SW480 (cell line): ENCODE measurements around the gene DCTN4.

ENCODE experiments used
- DNase-seq: peaks from one replicate; pipeline ENCODE4 v3.0.0-alpha.2; 2016; ENCODE audit warnings: low spot score

Gene DCTN4

DNA sequence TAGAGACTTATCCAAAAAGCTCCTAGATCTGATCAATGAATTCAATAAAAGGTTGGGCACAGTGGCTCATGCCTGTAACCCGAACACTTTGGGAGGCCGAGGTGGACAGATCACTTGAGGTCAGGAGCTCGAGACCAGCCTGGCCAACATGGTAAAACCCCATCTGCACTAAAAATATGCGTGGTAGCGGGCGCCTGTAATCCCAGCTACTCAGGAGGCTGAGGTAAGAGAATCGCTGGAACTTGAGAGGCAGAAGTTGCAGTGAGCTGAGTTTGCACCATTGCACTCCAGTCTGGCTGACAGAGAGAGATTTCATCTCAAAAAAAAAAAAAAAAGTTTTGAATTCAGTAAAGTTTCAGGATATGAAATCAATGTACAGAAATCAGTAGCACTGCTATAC lies 20.0 kb downstream of the DCTN4 start:
- no peak for DNase-seq

DNA sequence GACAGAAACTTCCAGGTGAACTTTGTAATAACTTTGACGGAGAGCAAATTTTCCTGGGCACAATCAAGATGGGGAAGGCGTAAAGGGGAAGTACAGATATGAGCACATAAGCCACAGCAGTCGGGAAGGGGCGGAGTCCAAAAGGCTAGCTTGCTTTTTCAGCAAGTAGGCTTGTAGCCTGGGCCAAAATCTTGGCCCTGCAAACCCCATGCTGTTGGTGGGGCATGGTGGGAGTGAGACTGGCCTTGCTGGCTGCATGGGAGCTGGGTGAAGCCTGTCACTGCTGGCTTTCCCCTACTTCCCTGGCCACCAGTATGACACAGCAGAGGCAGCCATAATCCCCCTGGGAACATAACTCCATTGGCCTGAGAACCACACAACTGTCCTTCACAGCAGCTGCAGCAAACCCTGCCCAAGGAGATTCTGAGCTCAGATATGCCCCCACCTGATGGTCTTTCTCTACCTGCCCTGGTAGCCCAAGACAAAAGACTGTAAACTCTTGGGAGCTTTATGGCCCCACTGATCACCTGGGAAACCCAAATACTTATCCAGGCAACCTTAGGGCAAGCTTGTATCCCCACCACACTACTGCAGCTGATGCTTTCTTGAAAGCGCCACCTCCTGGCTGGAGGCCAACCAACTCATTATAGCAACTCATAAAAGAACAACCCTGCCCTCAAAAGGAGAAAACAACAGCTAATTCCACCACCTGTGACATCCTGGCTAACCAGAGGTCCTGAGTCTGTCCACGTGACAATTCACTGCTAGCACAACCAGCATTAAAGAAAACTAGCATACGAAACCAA lies 24.0 kb downstream of the DCTN4 start:
- DNase-seq = no peak

DNA sequence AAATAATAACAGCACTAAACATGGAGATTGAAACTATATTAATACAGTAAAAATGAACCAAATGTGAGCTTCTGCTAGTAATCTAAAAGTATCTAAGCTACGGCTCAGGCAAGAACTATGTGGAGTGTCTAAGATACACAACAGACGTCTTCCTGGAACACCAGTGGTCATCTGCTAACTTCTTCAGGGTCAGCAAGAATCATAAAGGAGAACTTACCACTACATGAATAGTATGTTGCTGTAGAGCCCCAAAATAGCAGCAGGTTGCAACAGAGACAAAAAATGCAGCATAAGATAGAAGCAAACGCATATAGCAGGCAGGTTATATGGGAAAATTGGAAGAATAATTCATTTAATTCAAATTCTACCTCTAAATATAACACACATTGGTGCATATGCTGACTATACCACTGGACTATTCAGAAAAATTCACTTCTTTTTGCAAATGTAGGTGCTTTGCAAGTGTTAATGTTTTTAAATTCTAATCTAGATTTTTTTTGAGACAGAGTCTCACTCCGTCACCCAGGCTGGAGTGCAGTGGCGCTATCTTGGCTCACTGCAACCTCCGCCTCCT lies 27.1 kb downstream of the DCTN4 start:
- DNase-seq = no peak

DNA sequence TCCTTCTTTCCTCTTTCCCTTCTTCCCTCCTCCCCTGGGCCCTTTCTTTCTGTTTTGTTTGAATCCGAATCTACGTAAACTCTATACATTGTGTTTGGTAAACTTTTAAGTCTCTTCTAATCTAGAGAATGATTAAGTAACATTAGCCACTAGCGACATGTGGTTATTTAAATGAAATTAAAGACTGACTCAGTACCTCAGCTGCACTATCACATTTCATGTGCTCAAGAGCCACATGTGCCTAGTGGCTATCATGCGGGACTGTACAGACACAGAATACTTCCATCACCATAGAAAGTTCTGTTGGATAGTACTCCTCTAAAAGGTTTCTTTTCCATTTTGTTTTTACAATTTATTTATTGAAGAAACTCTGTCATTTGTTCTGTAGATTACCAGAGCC lies 29.0 kb downstream of the DCTN4 start:
- DNase-seq = no peak

DNA sequence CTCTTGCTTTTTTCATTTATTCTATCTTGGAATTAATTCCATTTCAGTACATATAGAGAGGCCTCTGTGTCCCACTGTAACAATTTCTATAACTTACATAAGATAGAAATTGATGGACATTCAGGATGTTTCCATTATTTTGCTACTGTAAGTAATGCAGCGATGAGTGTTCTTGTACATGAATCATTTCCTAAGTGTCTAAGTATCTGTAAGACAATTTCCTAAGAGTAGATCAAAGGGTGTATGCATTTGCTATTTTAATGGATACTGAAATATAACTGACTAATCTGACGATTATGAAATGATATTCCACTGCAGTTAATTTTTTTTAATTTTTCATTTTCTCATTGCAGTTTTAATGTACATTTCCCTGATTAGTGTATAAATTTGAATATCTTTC lies 35.0 kb downstream of the DCTN4 start:
- no peak for DNase-seq

GRCh38 chr5:150710165-150710564 lies 48.7 kb downstream of the DCTN4 start:
- DNase-seq = peak; percentile 35

- no peak for DNase-seq
Observed at GRCh38 chr5:150706776-150707390, 51.9 kb downstream of the DCTN4 start.

- DNase-seq = no peak
Observed at GRCh38 chr5:150703762-150704161, 55.1 kb downstream of the DCTN4 start.

DNA sequence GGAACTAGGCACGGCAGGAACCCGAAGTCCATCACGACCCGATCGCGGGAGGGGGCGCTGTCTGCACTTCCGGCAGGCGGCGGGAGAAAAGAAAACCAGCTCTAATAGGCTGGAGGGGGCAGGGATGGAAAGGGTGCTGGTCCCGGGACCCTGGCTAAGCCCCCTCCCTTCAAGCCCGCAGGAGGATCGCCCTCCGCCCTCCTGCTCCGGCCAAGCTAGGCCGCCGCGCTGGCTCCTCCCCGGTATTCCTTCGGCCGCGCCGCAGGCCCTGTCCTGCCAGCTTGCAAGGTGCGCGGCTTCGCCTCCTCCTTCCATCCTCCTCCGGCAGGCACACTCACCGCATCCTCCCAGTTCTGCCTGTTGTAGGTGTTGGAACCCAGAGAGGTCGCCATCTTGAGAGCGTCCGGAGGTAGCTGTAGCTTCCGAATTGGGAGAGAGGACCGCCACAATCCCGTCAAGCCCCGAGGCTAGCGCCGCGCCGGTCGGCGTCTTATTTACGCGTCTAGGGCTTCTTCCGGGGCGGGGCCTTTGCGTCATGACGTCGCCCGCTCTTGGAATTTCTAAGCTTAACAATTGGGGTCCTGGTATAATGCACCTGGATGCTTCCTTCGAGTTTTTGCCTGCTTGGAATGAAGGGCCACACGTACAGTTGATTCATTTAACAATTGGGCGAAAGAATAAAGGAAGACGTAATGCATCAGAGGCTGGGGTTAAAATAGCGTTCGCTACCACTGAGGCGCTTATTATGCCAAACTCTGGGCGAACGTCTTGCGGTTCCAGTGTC lies 58.0 kb downstream of the DCTN4 start, which contains the start of gene RBM22:
Gene RBM22 (minus strand): TSS at position 469 of the 784 bp plus-strand sequence. CDS start 77 bp downstream, at position 392.
- DNase-seq = peak; percentile 93

- DNase-seq = peak; percentile 15
Observed at GRCh38 chr5:150700246-150700593, 58.6 kb downstream of the DCTN4 start.

DNA sequence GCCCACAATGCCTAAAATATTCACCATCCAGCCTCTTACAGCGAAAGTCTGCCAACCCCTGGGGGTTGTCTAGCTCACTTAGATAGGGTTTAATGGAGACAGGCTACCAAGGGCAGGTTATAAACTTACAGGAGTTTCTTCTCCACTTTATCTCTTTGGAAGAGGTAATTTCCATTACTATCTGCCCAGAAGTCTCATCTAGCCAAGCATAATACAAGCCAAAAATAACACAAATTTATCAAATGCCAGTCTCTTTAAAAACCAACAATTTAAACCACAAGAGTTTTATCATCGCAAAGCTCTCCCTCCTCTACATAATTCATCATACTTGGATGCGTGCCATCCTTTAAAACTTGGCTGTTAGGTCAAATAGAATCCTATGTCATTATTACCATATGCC lies 64.2 kb downstream of the DCTN4 start:
- no peak for DNase-seq

GRCh38 chr5:150692276-150692675 lies 66.5 kb downstream of the DCTN4 start:
- DNase-seq = no peak

- no peak for DNase-seq
Observed at GRCh38 chr5:150690760-150691159, 68.1 kb downstream of the DCTN4 start.

GRCh38 chr5:150689120-150689519 lies 69.7 kb downstream of the DCTN4 start:
- no peak for DNase-seq

- no peak for DNase-seq
Observed at GRCh38 chr5:150676578-150676977, 82.2 kb downstream of the DCTN4 start.

GRCh38 chr5:150675069-150675468 lies 83.7 kb downstream of the DCTN4 start:
- no peak for DNase-seq

- DNase-seq = no peak
Observed at GRCh38 chr5:150674341-150674821, 84.4 kb downstream of the DCTN4 start.

GRCh38 chr5:150672884-150673275 lies 85.9 kb downstream of the DCTN4 start:
- DNase-seq = no peak

DNA sequence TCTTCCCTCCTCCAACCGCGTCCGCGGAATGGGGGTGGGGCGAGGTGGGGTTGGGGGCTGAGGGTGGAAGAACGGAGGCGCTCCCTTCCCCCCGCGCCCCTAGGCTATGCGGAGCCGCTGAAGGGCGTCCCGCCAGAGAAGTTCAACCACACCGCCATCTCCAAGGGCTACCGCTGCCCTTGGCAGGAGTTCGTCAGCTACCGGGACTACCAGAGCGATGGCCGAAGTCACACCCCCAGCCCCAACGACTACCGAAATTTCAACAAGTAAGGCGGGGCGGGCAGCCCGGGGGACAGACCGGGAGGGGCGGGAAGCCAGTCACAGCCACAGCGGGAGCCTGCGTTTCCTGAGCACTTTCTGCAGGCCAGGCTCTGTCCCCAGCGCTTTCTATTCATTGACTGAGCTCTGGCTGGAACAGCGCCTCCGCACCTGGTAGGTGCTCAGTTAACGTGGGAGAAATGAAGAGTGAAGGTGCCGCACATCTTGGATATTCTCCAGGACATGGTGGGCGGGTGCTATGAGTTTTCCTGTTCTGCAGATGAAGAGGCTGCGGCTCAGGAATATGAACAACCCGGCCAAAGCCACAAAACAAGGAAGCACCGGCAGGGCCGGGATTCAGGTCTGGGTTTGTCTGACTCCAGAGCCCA lies 86.5 kb downstream of the DCTN4 start:
- DNase-seq = no peak

- no peak for DNase-seq
Observed at GRCh38 chr5:150671509-150672236, 87.1 kb downstream of the DCTN4 start.

DNA sequence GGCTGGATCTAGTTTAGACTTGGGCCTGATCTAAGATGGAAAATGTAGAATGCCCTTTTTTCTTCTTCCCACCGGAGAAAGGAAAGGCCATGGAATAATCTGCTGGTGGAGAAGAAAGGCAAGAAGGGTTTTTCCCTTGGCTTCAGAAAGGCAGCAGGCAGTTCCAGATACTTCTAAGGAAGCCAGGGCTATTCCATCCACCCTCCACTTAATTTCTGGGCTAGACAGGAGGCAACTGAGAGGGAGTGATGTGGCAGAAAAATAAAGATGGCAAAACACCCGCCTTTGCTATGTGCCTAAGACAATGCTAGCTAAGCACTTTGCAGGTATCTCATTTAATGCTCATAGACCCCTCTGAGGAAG lies 87.9 kb downstream of the DCTN4 start:
- DNase-seq = no peak
